Stimulated activated CD4-positive, alpha-beta T cell treated with anti-CD3 and anti-CD28 coated beads, Interleukin-2, amount 100 ng/mL, for 24 hours (primary cell): ENCODE results near the gene CWC27.
"Not testable (repeated sequence)": the region's sequence is repeated elsewhere in the genome, so short reads cannot be mapped to it uniquely, and the experiment has no call there.

Experiments
- DNase-seq, 2 donors: peaks; one replicate each; pipeline ENCODE4 v3.0.0-alpha.2; 2020

The CWC27 gene

DNA sequence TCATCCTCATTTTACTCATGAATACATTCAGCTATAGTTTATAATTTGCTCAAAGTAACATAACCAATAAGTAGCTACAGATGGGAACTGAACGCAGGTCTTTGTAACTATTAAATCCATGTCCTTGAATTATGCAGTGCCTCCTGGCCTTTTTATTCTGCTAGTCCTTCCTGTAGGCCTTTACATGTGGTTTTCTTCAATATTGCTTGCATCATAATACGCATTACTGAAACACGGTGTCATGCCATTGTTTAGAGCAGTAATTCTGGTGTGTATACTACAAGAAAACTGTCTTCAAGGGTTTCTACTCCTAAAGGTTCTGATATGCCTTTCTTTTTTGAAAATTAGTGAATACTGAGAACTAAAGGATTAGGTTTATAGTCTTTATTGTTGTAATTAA, 20.7 kb downstream of the CWC27 start:
- no peak for DNase-seq

DNA sequence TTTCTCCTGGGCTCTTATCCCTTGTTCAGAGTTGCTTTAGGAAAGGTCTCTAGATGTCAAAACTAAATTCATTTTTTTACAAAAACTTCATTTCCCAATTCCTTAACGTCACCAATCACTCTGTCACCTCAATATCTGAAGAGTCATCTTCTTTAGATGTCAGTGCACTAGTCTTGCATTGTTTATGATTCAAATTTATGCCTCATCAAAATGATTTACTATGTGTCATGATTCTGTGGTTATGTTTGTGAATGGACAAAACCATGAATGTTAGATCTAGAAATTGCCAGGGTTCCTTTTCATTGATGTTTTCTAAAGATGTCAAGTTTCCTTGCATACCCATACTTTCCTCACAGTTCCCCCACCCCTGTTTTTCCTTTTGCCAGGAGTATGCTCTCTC, 21.5 kb downstream of the CWC27 start:
- DNase-seq = no peak

DNA sequence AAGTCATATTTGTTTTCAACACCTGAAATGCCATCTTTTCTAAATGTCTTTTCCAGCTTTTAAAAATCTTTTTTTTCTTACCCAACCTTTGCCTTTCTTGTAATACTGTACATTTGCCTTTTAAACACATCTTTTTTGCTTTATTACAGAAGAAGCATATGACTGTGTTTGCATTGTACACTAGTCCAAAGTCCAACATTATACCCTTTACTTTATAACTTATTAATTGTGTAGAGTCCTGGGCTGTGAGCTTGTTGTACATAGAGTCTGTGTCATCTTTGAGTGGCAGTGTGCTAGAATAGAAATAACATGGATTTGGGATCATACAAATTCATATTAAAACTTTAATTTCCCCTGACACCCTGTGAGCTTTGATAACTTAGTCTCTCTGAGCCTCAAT, 23.7 kb downstream of the CWC27 start:
- no peak for DNase-seq

DNA sequence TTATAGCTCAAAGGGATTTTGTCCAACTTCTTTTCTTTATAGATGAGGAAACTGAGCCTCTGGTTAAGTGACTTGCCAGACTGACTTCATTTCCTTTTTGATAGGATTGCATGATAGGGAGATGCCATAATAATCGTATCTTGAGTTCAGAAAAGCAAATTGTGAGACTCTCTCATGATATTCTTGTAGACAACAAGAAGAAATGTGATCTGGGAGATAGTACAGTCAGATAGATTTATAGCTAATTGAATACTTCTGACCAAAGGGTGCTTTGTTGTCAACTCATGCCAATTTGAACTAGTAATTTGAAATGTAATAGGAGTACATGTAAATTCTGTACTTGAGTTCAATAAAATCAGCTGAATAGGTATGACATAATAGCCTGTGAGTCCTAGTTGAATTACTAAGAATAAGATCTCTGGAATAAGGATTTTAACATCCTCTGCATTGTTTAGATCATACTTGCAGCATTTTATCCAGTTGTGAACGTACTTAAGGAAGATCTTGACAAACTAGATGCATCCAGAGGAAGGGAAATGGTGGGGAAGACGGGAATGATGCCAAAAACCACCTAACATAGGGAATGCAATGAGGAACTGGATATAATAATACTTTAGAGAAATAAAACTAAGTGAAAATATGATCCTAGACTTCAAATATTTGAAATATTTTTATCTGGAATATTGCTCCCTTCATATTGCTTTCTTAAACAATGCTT, 25.5 kb downstream of the CWC27 start:
- DNase-seq = no peak

DNA sequence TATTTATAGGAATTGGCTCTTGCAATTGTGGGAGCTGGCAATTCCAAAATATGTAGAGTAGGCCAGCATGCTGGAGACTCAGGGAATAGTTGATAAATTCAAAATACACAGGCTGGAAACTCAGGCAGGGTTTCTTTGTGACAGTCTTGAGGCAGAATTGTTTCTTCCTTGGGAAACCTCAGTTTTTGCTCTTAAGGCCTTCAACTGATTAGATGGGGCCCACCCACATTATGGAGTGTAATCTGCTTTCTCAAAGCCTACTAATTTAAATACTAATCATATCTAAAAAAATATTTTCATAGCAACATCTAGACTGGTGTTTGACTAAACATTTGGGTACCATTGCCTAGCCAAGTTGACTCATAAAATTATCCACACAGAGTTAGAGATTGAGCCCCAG, 27.6 kb downstream of the CWC27 start:
- no peak for DNase-seq

DNA sequence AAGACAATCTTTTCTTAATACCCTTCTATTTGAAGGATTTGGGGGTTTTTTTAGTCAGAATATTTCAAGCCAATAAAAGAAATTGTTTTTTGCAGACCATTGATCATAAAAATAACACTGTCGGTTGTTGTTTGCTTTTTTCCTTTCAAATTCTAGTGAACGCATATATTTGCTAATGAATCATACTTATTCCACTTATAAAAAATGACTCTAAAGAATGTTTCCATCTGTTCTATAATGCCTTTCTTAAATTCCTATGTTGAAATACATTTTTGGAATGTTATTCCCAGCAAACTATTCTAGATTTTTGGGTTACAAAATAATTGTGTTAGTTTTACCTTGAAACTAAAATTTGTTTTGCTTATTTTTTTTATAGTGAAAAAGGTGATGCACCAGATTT, 32.2 kb downstream of the CWC27 start:
- no peak for DNase-seq

DNA sequence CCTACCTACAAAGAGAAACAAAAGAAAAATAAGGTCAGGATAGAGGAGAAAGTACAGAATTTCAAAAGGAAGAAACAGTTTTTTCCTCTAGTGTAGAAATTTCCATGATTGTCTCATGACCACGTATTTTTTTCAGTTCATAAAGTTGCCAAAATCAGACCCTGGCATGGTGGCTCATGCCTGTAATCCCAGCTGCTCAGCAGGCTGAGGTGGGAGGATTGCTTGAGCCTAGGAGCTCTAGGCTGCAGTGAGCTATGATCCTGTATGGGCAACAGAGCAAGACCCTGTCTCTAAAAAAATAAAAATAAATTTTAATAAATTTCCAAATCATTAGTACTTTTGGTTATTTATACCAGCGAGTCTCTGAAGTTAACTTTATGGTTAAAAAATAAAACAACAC, 37.8 kb downstream of the CWC27 start:
- no peak for DNase-seq

DNA sequence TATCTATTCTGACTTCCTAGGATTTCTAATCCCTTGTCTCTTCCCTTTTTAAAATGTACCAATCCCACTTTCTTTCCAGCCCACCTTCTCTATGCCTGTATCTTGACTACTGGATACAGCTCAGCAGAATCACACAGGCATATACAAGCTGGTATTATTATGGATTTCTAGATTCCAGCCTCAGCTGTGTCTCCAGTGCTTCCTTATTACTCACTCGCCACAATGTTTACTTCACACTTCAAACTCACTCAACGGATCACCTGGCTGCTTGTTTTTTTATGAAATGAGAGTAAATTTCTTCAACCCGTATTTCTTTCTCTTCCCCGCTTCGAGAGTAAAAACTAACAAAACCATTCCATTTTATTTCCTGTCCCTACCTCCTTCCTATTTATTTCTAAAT, 38.8 kb downstream of the CWC27 start:
- no peak for DNase-seq

DNA sequence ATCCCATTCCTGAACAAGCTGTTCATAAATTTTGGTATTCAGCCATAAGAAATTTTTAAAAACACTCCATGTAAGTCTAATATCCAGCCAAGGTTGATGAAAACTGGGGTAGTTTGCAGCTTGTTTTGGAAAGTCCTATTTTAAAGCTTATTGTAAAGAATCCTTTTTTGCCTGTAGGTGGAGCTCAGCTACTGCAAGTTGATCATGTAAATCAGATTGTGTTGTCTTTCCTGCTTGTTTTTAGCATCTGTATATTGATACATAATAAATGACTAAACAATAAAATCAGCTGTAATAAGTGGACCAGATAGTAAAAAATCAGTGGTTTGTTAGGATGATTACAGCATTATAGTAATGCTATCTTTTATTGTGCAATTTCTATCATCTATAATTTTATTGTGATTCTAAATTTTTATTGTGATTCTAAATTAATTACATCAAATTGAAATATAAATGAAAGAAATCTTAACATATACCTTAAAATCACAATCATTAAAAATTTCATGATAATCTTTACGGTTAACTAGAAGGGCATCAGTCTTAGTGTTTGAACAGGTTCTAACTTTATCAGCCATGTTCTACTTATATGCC, 42.4 kb downstream of the CWC27 start:
- no peak for DNase-seq

DNA sequence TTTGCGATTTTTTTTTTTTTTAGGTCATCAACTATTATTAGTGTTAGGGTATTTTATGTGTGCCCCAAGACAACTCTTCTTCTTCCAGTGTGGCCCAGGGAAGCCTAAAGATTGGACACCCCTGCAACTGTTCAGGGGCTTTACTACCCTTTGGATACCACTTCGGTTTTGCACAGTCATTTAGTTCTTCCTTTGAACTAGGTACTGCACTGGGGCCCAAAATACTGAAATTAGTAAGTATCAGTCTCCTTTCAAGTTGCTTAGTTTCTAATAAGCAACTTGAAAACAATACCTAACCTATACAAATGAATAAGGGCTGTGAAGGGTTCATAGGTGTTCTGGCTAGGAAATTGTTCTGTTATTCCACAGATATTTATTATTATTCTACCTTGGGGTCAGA, 45.3 kb downstream of the CWC27 start:
- DNase-seq = no peak

DNA sequence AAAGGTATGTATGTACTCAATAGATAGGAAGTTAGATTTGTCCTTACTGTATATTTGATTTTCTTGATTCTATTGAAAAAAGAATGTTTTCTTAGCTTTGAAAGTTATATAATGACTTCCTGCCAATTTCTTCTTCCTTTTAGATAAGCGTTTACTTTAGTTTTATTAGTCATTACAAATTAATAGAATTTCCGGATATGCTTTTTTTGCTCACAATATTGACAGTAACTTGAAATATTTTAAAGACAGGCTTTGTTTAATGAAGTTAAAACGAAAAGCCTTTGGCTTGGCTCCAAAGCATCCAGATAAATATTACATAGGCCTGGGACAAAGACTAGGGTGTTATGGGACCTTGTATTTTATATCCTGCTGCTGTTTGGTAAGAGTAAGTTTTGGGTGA, 49.5 kb downstream of the CWC27 start:
- DNase-seq = no peak

DNA sequence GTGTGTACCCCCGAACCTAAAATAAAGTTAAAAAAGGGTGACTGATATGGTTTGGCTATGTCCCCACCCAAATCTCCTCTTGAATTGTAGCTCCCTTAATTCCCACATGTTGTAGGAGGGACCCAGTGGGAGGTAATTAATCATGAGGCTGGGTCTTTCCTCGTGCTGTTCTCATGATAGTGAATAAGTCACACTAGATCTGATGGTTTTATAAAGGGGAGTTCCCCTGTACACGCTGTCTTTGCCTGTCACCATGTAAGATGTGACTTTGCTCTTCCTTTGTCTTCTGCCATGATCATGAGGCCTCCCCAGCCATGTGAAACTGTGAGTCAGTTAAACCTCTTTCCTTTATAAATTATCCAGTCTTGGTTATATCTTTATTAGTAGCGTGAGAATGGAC, 50.6 kb downstream of the CWC27 start:
- DNase-seq = not testable (repeated sequence)

DNA sequence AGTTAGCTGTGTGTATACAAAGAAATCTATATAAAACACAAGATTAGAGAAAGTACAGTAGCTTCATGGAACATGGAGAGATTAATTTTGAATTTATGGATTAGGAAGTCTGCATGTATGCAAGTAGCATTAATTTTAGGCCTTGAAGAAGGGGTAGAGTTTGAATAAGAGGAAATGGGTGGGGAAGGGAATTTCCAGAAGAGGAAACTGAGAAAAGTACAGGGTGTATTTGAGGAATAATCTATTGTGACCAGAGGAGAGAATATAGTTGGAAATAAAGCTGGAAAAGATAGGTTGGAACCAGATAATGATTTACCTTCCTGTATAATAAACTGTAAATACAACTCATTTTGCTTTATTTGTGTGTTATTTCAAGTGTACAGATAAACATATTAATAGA, 53.6 kb downstream of the CWC27 start:
- DNase-seq = no peak

DNA sequence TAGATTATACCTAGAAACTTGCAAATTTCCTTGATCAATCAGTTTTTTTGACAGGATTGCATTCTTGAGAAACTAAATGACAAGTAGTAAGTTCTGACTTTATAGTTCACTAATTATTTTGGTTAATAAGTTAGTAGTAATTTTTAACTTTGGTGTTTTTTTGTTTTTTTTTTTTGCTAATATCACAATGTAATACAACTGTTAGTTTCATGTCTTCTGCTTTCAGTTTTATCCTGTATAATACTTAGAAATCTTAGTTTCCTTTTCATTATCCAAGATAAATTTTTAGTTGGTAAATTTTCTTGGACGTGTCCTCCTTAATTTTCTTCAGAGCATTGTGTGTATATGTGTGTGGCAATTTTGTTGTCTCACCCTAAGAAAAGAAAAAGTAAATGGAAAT, 57.8 kb downstream of the CWC27 start:
- no peak for DNase-seq

DNA sequence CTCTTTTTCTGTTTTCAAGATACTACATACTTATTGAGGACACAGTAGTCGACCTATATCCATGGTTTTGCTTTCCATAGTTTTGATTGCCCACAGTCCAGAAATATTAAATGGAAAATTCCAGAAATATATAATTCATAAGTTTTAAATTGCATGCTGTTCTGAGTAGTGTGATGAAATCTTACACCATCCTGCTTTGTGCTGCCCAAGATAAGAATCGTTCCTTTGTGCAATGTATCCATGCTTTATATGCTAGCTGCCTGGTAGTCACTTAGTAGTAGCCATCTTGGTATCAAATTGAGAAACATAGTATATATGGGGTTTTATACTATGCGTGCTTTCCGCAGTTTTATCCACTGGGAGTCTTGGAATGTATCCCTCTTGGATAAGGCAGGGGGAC, 59.0 kb downstream of the CWC27 start:
- no peak for DNase-seq

DNA sequence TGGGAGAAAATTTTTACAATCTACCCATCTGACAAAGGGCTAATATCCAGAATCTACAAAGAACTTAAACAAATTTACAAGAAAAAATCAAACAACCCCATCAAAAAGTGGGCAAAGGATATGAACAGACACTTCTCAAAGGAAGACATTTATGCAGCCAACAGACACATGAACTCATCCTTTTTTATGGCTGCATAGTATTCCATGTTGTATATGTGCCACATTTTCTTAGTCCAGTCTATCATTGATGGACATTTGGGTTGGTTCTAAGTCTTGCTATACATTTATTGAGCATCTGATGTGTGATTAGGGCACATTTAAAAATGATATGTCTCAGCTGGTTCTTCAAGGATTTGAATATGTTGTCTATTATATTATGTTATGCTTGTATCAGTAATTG, 61.9 kb downstream of the CWC27 start:
- DNase-seq = not testable (repeated sequence)

DNA sequence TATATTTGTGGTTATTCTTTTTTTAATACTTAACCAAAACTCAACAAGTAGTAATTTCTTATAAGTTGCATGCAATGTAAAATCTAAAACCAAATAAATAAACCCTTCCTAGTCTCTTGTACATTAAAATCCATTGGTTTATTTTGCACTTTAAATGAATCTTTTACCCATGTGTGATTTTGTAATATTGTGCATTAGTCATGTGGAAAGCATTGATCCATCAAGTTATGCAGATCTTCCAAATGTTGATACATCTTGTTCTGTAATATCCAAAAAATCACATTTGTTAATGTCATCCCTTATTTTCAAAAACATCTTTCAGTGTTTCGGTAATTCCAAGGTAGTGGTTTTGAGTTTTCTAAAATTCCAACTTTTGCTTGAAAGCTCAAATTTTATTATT, 63.3 kb downstream of the CWC27 start:
- no peak for DNase-seq

DNA sequence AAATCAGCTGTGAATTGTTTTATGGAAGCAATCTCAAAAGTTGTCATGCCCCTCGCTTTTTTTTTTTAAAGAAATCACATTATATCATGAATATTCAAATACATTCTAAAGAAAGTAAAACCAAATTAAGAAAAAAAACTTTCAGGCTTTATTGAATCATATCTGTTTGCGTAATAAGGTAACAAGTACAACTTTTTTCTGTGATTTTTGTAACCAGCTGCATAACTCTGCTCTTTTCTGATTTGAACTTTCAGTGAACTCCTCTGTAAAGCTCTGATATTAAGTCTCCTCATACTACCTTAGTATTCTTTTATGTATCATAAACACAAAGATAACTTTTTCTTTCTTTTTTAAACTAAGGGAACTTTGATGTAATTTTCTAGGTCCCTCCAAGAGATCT, 65.3 kb downstream of the CWC27 start:
- no peak for DNase-seq

DNA sequence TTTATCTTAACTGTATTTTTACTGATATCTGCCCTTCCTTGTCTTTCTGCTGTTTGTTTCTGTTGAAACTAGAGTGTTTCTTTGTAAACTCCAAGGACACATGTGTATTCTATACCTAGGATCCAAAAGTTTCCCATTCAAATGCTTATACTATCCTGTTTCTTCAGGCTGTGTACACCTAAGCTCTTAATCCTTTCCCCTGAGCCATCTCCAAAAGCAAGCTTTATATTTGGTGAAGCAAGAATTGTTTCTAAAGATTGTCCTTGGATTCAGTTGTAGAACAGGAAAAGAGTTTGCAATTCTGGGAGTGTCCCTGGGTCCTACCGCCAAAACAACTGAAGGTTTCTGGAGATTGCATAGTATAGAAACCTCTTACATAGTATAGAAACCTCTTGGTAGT, 65.9 kb downstream of the CWC27 start:
- DNase-seq = no peak

DNA sequence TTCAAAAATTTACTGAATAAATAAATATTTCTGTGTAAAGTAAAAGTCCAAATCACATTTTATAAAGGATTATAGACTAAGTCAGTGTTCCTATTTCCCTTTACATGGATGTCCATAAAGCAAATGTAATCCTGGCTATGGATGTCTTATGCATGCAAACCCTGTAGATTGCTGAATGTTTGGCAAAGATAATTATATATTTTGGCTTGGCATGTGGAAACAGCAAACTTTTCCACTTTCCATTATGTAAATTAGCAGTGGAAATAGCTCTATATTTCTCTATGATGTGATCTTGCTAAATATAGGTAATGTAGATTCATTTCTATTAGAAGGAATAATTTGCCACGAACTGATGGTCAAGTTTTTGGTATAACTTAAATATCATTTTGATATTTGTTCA, 66.5 kb downstream of the CWC27 start:
- no peak for DNase-seq

DNA sequence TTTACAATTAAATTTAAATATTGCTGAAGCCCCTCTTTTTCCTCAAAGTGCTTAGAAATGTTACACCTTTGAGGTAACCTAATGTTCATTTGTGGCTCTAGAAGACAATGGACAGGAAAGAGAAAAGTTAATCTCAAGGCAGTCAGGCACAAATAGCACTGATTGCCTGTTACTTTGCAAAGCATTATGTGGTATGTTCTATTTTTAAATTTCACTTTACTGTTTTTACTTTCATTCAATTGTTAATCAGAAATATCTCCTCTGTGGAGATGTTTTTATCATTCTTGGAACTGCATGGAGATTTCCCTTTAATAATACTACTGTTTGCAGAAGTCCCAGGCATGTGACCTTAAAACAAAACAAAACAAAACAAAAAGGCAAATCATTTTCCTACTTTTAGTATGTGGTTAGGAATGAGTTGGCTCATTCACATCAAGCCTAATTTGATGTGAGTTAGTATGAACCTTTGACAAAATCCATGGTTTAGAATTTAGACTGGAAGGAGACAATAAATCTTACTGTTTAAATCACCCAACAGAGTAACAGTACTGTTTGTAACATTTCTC, 67.5 kb downstream of the CWC27 start:
- DNase-seq = no peak

DNA sequence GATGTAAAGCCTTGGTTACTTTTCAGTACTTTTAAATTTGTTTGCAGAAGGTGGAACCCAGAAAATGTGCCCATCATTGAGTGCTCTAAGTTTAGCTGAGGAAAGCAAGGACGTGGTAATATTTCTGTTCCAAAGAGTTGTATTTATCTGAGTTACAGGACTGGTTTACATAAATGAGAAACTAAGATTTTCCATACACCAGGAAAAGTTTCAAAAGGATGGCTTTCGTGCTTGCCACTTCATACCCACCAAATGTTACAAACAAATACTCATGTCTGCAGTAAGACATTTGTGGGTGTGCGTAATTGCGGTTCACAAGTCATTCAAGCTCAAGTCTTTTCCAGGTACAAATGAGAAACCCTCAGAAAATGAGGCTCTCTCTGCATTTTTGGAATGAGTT, 68.1 kb downstream of the CWC27 start:
- no peak for DNase-seq

DNA sequence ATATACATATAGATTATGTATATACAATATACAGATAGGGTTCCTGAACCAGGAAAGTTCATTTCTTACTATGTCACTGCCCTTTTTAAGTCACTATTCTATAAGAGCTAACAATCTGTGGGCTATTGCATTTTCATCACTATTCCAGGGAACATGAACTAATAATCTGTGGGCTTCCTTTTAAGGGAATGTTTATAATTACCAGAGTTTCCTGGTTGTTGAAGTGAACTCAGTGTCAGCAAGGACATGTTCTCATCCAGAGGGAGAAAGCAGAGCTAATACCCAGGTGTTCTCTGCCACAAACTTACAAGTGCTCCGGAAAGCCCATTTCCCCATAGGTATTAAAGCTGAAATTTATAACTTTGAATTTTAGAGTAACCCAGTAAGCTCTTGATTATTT, 69.6 kb downstream of the CWC27 start:
- DNase-seq = no peak

DNA sequence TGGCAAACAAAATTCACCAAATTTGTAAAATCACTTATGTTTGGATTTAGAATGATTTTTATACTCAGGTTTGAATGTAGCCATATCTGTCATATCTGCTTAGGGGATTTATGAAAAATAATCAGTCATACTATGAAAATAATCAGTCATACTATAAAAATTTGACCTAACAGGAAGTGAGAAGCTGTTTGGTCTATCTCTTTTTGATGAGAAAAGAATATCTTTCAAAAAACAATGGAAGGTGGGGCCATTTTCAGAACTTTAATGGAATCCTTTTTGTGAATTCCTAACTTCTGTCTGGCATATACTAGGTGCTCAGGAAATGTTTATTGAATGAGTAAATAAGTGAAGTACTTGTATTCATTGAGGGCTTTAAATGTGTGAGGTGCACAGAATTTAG, 70.1 kb downstream of the CWC27 start:
- DNase-seq = no peak

DNA sequence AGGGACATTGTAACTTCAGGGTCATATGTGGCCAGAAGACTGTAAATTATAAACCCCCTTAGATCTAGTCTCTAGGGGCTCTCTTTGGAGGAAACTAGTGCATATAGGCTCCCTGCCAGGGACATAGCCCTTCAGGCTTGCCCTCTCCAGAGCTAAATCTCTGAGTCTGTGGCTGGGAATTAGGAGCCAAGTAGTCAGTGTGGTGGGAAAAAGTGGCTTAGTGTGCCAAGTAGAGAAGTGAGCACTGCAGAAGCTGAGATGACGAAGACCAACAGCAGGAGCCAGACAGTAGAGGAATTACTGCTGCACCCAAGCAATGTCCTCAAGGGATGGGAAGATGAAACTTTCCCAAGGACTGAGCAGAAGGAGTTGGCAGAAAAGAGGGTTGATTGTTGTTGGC, 71.2 kb downstream of the CWC27 start:
- DNase-seq = no peak
